OCI-LY3 (cell line): Measurements from ENCODE around the gene CD40.
"Not testable (repeated sequence)": the region's sequence is repeated elsewhere in the genome, so short reads cannot be mapped to it uniquely, and the experiment has no call there.

Experiments used
- H2AFZ ChIP-seq: fragments of 200-600, 300-600 bp; shearing (Covaris generic); 2 replicates; pipeline ENCODE4 v1.6.0; 2014; ENCODE audit warnings: antibody characterized with exemption, low read depth, low read length
- H3K27ac ChIP-seq: fragments of 200-600, 300-600 bp; sonication (generic); 2 replicates; pipeline ENCODE4 v1.5.1; 2014; ENCODE audit warnings: mild to moderate bottlenecking, low read length, moderate library complexity, mixed read lengths
- H3K27me3 ChIP-seq: fragments of 200-600, 300-600 bp; sonication (generic); 2 replicates; pipeline ENCODE4 v1.6.1; 2014; ENCODE audit warnings: low read depth, low read length, mixed read lengths
- H3K36me3 ChIP-seq: fragments of 200-600, 300-600 bp; sonication (generic); replicated peaks from 2 replicates; pipeline ENCODE3; 2014; ENCODE audit warnings: low read depth, low read length, mixed read lengths
- H3K4me1 ChIP-seq: fragments of 300-600, 200-600 bp; sonication (generic); 2 replicates; pipeline ENCODE4 v1.6.1; 2014; ENCODE audit warnings: low read length, mixed read lengths
- H3K4me2 ChIP-seq: fragments of 200-600, 300-600 bp; sonication (generic); 2 replicates; pipeline ENCODE4 v1.6.1; 2014; ENCODE audit warnings: low read length, mixed read lengths
- H3K4me3 ChIP-seq: fragments of 300-600, 200-600 bp; sonication (generic); 2 replicates; pipeline ENCODE4 v1.5.1; 2014; ENCODE audit warnings: antibody characterized with exemption, mild to moderate bottlenecking, low read length, moderate library complexity
- H3K79me2 ChIP-seq: fragments of 300-600, 200-600 bp; shearing (Covaris generic); 2 replicates; pipeline ENCODE4 v1.6.1; 2014; ENCODE audit warnings: mild to moderate bottlenecking, low read length, mixed read lengths
- H3K9ac ChIP-seq: fragments of 300-600, 200-600 bp; shearing (Covaris generic); 2 replicates; pipeline ENCODE4 v1.6.0; 2014; ENCODE audit warnings: mild to moderate bottlenecking, low read length, moderate library complexity
- H3K9me3 ChIP-seq: fragments of 200-600, 300-600 bp; shearing (Covaris generic); 2 replicates; pipeline ENCODE4 v1.6.1; 2014; ENCODE audit warnings: low read length, mixed read lengths; ENCODE audit not compliant: insufficient read depth
- H4K20me1 ChIP-seq: fragments of 200-600, 300-600 bp; sonication (generic); 2 replicates; pipeline ENCODE4 v1.6.1; 2016; ENCODE audit warnings: low read length, mixed read lengths; ENCODE audit not compliant: insufficient read depth
- CTCF ChIP-seq: fragments of 200-600, 300-600 bp; sonication (generic); IDR thresholded peaks from 2 replicates; pipeline ENCODE4 v1.5.1; 2014; ENCODE audit warnings: antibody characterized with exemption, low read length, low read depth
- EZH2phosphoT487 ChIP-seq: fragments of 200-600 bp; shearing (Covaris generic); IDR thresholded peaks from 2 replicates; pipeline ENCODE4 v1.6.1; 2018; ENCODE audit warnings: antibody characterized with exemption, mixed run types, low read depth

CD40 gene

GRCh38 chr20:46099491-46100287 is 18.4 kb upstream of the CD40 start:
- H3K4me2 ChIP-seq = peak overlapping the region; percentile 95
- peak overlapping the region; percentile 78 for H3K4me3 ChIP-seq
- peaks cover 7% of the 10 kb centered on the region; the same call in 1 of the 2 replicates for H3K9me3 ChIP-seq
- H3K36me3 ChIP-seq = peaks cover 12% of the 10 kb centered on the region
- peaks cover 29% of the 10 kb centered on the region for H3K4me1 ChIP-seq
- no peaks in the 10 kb centered on the region for H3K27me3 ChIP-seq
- TF ChIP-seq CTCF (peak; percentile 91), EZH2phosphoT487 (no peak)
- H3K79me2 ChIP-seq = peaks cover 13% of the 10 kb centered on the region
- peak overlapping the region; percentile 68; the same call in 1 of the 2 replicates for H2AFZ ChIP-seq
- H3K9ac ChIP-seq = peak overlapping the region; percentile 78
- H3K27ac ChIP-seq = peak overlapping the region; percentile 60
- H4K20me1 ChIP-seq = no peaks in the 10 kb centered on the region

- Histone ChIP-seq H3K4me3 (peak overlapping the region; percentile 78), H3K27ac (peak overlapping the region; percentile 60), H3K79me2 (peaks cover 13% of the 10 kb centered on the region), H2AFZ (0 out of 2 replicates have a peak overlapping the region, but pooled peaks have one; percentile 16), H3K4me1 (peaks cover 34% of the 10 kb centered on the region), H3K9ac (peak overlapping the region; percentile 78), H3K4me2 (peak overlapping the region; percentile 95), H3K36me3 (peaks cover 12% of the 10 kb centered on the region)
- H4K20me1 ChIP-seq, H3K27me3 ChIP-seq, H3K9me3 ChIP-seq: not testable (repeated sequence)
These were observed 17.7 kb upstream of the CD40 start for GRCh38 chr20:46100444-46100843.

DNA sequence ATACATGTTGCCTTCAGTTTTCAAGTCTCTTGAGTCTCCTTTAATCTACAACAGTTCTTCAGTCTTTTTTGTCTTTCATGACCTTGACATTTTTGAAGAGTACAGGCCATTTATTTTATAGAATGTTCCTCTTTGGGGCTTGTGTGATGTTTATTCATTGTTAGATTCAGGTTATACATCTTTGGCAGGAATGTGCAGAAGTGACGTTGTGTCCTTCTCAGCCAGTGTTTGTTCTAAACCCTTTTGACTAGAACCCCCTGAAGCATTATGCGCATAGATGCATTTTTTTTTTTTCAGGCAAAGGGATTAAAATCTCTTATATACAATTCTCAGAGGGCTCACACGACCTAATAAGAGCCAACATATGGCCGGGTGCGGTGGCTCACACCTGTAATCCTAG is 17.1 kb upstream of the CD40 start:
- Histone ChIP-seq H3K4me3 (peak overlapping the region; percentile 78), H3K79me2 (peaks cover 13% of the 10 kb centered on the region), H3K4me2 (peak overlapping the region; percentile 95), H3K27ac (peak overlapping the region; percentile 60), H3K27me3 (no peaks in the 10 kb centered on the region), H3K9ac (peak overlapping the region; percentile 78), H2AFZ (no peak overlapping the region), H3K36me3 (peaks cover 12% of the 10 kb centered on the region), H3K4me1 (peaks cover 40% of the 10 kb centered on the region), H4K20me1 (no peaks in the 10 kb centered on the region), H3K9me3 (peaks cover 7% of the 10 kb centered on the region; the same call in 1 of the 2 replicates)
- TF ChIP-seq EZH2phosphoT487 (no peak), CTCF (no peak)

DNA sequence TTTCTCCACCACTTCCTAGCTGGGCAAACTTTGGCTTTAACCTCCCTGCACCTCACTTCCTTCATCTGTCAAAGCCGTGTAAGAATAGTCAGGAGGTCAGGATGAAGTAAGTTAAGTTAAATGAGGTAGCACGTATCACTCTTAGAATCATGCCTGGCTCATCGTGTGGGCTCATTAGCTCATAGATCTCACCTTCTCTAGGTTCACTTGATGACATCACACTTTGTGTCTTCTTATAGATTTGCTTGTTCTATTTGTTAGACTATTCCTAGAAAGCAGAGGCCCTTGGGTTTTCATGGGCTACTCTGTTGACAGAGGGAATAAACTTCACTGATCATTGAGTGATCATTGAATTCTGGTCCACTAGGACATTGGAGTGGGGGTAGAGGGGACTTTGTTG is 16.2 kb upstream of the CD40 start:
- no peak for TF ChIP-seq CTCF
- TF ChIP-seq EZH2phosphoT487 = no peak
- no peak overlapping the region for H2AFZ ChIP-seq
- peaks cover 7% of the 10 kb centered on the region; the same call in 1 of the 2 replicates for H3K9me3 ChIP-seq
- H3K27ac ChIP-seq = no peak overlapping the region
- H3K79me2 ChIP-seq = peaks cover 17% of the 10 kb centered on the region
- no peak overlapping the region for H3K4me3 ChIP-seq
- no peak overlapping the region for H3K4me2 ChIP-seq
- H4K20me1 ChIP-seq = no peaks in the 10 kb centered on the region
- no peaks in the 10 kb centered on the region for H3K27me3 ChIP-seq
- peaks cover 49% of the 10 kb centered on the region for H3K4me1 ChIP-seq
- peaks cover 12% of the 10 kb centered on the region for H3K36me3 ChIP-seq
- H3K9ac ChIP-seq = no peak overlapping the region
